ENCODE measurements around the gene ASB9.
"Not testable (repeated sequence)": the region's sequence is repeated elsewhere in the genome, so short reads cannot be mapped to it uniquely, and the experiment has no call there.

The ASB9 gene

GRCh38 chrX:15241301-15241700 lies 28.6 kb downstream of the ASB9 start:
- no peak for DNase-seq (ENCODE audit: low read depth)

DNA sequence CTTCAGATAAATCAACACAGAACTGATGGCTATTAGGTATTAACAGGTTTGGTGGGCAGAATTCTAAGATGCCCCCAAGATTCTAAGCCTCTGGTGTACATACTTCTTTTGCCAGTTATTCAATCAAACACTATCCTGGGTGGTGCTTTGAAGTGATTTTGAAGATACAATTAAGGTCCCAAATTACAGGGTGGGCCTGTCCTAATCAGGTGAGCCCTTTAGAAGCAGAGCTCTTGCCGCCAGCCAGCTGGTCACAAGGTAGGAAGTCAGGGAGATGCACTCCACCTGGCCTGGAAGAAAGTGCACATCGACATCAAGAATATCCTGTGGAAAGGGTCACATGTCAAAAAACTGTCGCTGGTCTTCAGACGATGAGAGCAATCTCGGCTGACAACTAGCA lies 29.5 kb downstream of the ASB9 start:
- DNase-seq (ENCODE audit: low read depth), result no peak

GRCh38 chrX:15236146-15236545 lies 33.7 kb downstream of the ASB9 start:
- no peak for DNase-seq (ENCODE audit: low read depth)

DNA sequence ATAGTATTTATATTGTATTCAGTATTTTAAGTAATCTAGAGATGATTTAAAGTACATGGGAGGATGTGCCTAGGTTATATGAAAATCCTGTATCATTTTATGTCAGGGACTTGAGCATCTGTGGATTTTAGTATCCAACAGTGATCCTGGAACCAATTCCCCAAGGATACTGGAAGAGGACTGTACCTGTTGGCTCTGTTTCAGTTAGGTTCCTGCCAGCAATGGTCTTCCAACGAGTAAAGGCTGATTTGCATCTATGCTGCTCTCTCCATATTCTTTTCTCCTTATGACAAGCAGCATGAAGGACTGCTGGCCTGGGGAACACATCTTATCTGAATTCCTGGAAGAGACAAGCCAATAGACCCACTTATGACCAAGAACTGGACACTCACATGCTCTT lies 34.9 kb downstream of the ASB9 start:
- no peak for DNase-seq (ENCODE audit: low read depth)

GRCh38 chrX:15233416-15234015 lies 36.4 kb downstream of the ASB9 start:
- DNase-seq (ENCODE audit: low read depth), result no peak

DNA sequence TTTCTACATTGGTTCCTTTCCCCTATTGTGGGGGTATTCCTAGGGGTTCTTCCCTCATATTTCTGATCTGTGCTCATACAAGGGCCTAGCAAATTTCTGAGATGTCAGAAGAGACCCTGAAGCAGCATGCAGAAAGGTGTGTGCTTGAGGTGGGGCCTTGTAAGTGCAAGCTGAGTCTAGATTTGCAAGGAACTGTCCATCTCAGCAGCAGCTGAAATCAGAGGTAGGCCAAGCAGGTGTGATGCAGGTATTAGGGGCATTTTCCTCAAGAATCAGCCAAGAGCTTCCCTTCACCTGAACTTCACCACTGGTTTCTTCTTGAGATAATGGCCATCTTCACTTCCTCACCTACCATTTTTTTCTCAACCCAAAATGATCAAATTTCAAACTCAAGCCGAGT lies 45.1 kb downstream of the ASB9 start:
- no peak for DNase-seq (ENCODE audit: low read depth)

GRCh38 chrX:15221321-15221720 lies 48.6 kb downstream of the ASB9 start:
- DNase-seq (ENCODE audit: low read depth), result no peak

- no peak for DNase-seq (ENCODE audit: low read depth)
Measured at GRCh38 chrX:15217161-15217560, 52.7 kb downstream of the ASB9 start.

DNA sequence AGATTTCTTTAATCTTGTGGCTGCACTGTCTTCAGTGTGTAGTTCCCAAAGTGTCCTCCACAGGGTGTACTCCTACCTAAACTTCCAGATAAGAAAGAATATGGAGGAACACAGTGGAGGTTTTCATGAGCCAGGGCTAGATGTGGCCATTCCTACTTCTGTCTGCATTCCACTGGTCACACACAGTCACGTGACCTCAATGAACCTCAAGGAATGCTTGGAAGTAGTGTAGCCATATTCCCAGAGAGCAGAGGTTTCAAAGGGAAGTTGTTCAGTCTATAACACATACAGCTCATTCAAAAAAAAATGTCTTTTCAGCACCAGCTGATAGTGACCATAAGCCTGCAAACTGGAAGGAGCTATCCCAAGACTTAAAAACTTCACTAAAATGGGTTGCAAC lies 53.6 kb downstream of the ASB9 start:
- no peak for DNase-seq (ENCODE audit: low read depth)

DNA sequence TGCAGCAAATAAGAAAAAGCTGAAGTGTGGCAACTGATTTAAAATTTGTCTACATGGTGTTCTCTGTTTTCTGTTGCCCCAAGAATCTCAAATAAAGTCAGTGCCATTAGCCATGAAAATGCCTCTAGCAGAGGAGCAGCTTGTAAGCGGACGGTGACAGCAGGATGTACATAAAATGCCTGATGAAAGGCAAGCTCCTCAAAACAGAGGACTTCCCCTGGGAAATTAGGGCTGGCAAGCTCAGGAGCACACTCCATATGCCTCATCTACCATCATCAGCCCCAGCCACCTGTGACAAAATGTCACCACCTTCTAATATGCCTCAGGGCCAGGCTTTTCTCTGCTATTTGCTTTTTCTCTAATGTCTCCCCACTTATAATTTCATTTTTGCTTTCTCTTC lies 54.5 kb downstream of the ASB9 start:
- DNase-seq (ENCODE audit: low read depth), result no peak

GRCh38 chrX:15214588-15214987 lies 55.3 kb downstream of the ASB9 start:
- DNase-seq (ENCODE audit: low read depth), result no peak

GRCh38 chrX:15209096-15209495 lies 60.8 kb downstream of the ASB9 start:
- no peak for DNase-seq (ENCODE audit: low read depth)

DNA sequence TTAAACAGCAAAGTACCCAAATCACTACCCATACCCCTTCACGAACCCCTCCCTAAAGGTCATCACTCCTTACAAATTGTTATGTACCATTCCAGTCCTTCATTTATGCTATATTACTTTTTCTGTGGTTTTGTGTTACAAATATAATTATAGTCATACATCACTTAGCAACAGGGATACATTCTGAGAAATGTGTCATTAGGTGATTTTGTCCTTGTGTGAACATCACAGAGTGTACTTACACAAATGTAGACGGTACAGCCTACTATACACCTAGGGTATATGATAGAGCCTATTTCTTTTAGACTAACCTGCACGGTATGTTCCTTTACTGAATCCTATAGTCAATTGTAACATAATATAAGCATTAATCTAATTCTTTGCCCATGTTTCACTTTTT lies 61.9 kb downstream of the ASB9 start:
- no peak for DNase-seq (ENCODE audit: low read depth)

- DNase-seq (ENCODE audit: low read depth), result no peak
Measured at GRCh38 chrX:15207384-15207783, 62.5 kb downstream of the ASB9 start.

- DNase-seq (ENCODE audit: low read depth), result no peak
Measured at GRCh38 chrX:15206306-15206705, 63.6 kb downstream of the ASB9 start.

DNA sequence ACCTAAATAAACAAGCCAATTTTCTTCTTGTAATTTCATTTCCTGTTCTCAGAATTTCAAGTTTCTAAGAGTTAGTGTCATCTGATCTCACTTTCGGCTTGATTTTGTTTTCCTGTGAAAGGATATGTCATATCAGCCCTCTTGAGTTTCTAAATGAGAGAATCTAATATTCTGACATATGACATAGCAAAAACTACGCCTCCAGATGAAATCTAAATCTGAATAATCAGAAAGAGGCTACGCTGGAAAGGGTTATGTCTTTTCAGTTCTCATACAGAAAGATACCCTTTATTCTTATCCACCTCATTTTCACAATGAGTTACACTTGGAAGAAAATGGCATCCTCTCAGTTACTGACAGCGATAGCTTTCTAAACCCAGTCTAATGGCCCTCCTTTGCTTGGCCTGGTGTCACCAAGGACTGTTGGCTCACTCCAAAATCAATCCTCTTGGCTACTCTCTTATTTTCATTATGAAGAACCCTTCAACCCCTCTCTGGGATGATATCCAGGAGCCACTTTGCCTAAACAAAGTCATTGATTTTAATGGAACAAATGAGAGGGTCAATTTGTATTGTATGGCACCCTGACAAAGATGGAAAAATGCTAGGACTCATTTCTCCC lies 65.6 kb downstream of the ASB9 start:
- DNase-seq (ENCODE audit: low read depth), result no peak

DNA sequence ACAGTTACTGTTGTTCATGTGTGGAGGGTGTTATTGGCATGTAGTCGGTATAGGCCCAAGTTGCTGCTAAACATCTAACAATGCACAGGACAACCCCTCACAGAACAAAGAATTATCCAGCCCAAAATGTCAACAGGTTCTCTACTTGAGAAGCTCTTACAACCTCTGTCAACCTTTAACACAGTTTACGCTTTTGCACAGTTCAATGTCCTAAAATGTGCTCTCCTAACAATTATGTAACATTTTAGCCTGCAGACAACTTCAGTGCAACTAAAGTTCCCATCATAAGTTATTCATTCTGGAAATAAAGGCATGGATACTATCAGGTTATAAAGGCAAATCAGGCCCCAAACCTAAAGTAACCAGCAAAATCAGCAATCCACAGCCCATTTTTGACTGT lies 66.2 kb downstream of the ASB9 start:
- no peak for DNase-seq (ENCODE audit: low read depth)

- DNase-seq (ENCODE audit: low read depth), result no peak
Measured at GRCh38 chrX:15202454-15203177, 67.3 kb downstream of the ASB9 start.

GRCh38 chrX:15200871-15201270 lies 69.0 kb downstream of the ASB9 start:
- DNase-seq (ENCODE audit: low read depth), result no peak

DNA sequence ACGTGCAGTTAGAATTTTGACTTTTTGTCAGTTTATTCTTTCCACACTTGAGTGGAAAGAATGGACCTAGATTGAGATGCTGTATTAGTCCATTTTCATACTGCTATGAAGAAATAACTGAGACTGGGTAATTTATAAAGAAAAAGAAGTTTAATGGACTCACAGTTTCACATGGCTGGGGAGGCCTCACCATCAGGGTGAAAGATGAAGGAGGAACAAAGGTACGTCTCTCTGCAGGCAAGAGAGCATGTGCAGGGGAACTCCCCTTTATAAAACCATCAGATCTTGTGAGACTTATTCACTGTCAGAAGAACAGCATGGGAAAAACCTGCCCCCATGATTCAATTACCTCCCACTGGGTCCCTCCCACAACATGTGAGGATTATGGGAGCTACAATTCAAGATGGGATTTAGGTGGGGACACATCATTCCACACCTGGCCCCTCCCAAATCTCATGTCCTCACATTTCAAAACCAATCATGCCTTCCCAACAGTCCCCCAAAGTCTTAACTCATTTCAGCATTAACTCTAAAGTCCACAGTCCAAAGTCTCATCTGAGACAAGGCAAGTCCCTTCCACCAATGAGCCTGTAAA lies 71.2 kb downstream of the ASB9 start:
- DNase-seq (ENCODE audit: low read depth), result not testable (repeated sequence)

DNA sequence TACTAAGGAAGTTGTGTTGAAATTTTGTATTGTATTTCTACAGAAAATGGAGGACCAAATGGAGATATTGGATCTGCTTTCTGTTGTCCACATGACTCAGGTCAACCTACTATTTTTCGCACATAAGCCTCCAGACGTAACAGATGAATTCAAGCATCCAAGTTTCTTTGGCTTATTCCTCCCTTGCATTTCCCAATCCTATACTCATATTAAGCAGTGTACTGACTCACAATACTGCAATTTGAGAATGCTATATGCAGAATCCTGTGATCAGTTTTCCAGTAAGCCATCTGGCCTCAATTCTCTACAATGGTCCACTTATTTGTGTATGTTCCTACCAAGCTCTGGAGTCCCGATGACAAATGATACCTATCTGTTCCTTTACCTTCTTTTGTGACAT lies 75.7 kb downstream of the ASB9 start:
- DNase-seq (ENCODE audit: low read depth), result no peak

Data from activated T-cell treated with anti-CD3 and anti-CD28 coated beads for 48 hours (primary cell).